Ishikawa (cell line): Measurements from ENCODE around the gene HOXA7.

Source experiments
- CEBPB ChIP-seq: IDR thresholded peaks from 2 replicates; pipeline ENCODE4 v1.6.1; 2012
- CREB1 ChIP-seq: IDR thresholded peaks from 2 replicates; pipeline ENCODE4 v1.6.1; 2012; ENCODE audit warnings: low read depth
- EGR1 ChIP-seq: IDR thresholded peaks from 2 replicates; pipeline ENCODE4 v1.6.1; 2012
- EP300 ChIP-seq: IDR thresholded peaks from 2 replicates; pipeline ENCODE4 v1.6.1; 2012; ENCODE audit warnings: borderline replicate concordance
- FOXM1 ChIP-seq: IDR thresholded peaks from 2 replicates; pipeline ENCODE4 v1.6.1; 2012; ENCODE audit warnings: low read depth, borderline replicate concordance
- NFIC ChIP-seq: IDR thresholded peaks from 2 replicates; pipeline ENCODE4 v1.6.1; 2012
- RAD21 ChIP-seq: IDR thresholded peaks from 2 replicates; pipeline ENCODE4 v1.6.1; 2012; ENCODE audit warnings: low read depth
- TAF1 ChIP-seq: IDR thresholded peaks from 2 replicates; pipeline ENCODE4 v1.6.1; 2012; ENCODE audit warnings: low read depth, mild to moderate bottlenecking
- TCF12 ChIP-seq: IDR thresholded peaks from 2 replicates; pipeline ENCODE4 v1.6.1; 2012; ENCODE audit warnings: low read depth
- TEAD4 ChIP-seq: IDR thresholded peaks from 2 replicates; pipeline ENCODE4 v1.6.1; 2012
- YY1 ChIP-seq: IDR thresholded peaks from 2 replicates; pipeline ENCODE4 v1.6.1; 2012; ENCODE audit warnings: low read depth
- ZBTB7A ChIP-seq: IDR thresholded peaks from 2 replicates; pipeline ENCODE4 v1.6.1; 2012; ENCODE audit warnings: low read depth
- TF ChIP-seq, protein P1 (sequence below): IDR thresholded peaks from 2 replicates; pipeline ENCODE4 v1.6.1; 2012
- TF ChIP-seq, protein P2 (sequence below): IDR thresholded peaks from 2 replicates; pipeline ENCODE4 v1.6.1; 2012
- TF ChIP-seq, protein P3 (sequence below): IDR thresholded peaks from 2 replicates; pipeline ENCODE4 v1.6.1; 2012; ENCODE audit warnings: low read depth, mild to moderate bottlenecking

The HOXA7 gene

DNA sequence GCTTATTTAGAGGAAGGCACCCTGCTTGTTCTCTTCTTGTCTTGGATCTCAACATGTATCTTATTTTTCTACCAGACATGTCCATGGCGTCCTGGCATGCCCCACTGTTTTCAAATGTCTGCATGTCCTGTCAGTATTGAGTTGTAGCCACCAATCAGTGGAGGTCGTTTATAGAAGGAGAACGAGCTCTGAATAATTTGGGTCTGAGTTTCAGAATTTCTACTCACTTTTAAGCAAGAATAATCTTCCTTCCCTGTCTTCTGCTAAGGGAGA is 46.3 kb upstream of the HOXA7 start:
- TF ChIP-seq RAD21 (no peak), TAF1 (no peak), FOXM1 (no peak), EGR1 (no peak), TEAD4 (no peak), EP300 (no peak), CEBPB (no peak), TCF12 (no peak), NFIC (no peak)
- TF ChIP-seq, protein P1, sequence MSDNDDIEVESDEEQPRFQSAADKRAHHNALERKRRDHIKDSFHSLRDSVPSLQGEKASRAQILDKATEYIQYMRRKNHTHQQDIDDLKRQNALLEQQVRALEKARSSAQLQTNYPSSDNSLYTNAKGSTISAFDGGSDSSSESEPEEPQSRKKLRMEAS = no peak
- TF ChIP-seq, protein P2, sequence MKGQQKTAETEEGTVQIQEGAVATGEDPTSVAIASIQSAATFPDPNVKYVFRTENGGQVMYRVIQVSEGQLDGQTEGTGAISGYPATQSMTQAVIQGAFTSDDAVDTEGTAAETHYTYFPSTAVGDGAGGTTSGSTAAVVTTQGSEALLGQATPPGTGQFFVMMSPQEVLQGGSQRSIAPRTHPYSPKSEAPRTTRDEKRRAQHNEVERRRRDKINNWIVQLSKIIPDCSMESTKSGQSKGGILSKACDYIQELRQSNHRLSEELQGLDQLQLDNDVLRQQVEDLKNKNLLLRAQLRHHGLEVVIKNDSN = no peak
- TF ChIP-seq, protein P3, sequence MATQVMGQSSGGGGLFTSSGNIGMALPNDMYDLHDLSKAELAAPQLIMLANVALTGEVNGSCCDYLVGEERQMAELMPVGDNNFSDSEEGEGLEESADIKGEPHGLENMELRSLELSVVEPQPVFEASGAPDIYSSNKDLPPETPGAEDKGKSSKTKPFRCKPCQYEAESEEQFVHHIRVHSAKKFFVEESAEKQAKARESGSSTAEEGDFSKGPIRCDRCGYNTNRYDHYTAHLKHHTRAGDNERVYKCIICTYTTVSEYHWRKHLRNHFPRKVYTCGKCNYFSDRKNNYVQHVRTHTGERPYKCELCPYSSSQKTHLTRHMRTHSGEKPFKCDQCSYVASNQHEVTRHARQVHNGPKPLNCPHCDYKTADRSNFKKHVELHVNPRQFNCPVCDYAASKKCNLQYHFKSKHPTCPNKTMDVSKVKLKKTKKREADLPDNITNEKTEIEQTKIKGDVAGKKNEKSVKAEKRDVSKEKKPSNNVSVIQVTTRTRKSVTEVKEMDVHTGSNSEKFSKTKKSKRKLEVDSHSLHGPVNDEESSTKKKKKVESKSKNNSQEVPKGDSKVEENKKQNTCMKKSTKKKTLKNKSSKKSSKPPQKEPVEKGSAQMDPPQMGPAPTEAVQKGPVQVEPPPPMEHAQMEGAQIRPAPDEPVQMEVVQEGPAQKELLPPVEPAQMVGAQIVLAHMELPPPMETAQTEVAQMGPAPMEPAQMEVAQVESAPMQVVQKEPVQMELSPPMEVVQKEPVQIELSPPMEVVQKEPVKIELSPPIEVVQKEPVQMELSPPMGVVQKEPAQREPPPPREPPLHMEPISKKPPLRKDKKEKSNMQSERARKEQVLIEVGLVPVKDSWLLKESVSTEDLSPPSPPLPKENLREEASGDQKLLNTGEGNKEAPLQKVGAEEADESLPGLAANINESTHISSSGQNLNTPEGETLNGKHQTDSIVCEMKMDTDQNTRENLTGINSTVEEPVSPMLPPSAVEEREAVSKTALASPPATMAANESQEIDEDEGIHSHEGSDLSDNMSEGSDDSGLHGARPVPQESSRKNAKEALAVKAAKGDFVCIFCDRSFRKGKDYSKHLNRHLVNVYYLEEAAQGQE = no peak

DNA sequence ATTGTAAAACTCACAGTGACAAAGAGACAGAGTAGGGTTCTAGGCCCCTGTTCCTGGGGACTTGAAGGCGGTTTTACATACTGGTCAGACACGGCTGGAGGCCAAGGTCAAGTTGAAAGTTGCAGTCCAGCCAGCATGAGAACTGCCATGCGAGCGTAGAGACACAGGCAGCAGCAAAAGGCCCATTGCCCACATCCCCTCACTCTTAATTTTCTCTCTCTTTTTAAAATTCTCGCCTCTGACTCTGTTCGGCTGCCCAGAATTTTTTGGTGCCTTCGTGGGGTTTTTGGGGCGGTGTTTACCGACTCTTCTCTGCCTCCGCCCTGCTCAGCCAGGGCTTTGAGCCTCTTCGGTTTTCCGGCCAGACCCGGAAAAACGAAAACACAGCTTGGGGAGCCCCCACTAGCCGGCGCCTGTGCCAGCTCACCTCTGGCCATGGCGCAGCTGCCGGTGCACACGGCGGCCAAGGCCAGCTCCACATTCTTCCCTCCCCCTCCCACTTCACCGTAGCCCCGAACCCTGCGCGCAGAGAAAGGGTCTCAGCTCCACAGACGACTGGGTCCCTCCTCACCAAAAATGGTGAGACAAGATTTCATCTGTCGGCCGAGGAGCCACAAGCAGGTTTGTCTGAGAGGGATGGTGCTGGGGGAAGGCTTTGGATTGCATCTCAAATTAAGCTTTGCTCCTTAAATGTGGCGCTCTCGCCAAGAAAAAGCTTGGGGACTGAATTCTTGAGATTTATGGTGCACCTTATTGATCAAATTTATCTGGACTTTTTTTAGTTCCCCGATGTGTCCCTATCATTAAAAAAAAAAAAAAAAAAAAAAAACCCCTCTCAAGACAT is 45.8 kb upstream of the HOXA7 start:
- TF ChIP-seq TAF1 = no peak
- no peak for TF ChIP-seq FOXM1
- TF ChIP-seq ZBTB7A = no peak
- no peak for TF ChIP-seq TCF12
- no peak for TF ChIP-seq CEBPB
- TF ChIP-seq, protein P1 = no peak
- TF ChIP-seq NFIC = no peak
- no peak for TF ChIP-seq TEAD4
- no peak for TF ChIP-seq EGR1
- TF ChIP-seq CREB1 = no peak

DNA sequence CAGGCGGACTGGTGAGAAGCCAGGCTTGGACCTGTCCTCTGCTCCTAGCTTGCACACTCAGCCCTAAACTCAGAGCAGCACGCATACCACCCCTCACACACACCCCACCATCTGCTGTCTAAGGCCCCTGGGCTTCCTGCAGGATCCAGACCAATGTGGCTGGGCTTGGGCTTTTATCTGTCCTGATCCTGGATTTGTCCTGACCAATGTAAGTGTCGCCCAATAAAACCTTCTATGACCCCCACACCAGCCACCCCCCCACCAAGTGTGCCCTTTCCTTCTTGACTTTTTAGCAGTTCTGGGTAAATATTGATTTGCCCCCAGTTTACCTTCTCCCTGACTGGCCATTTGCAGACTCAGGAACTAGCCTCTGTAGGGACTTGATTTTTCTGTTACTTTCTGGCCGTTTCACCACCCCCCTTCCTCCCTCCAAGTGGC is 45.1 kb upstream of the HOXA7 start:
- TF ChIP-seq EP300 (no peak), EGR1 (no peak), FOXM1 (no peak), NFIC (no peak), ZBTB7A (no peak), TAF1 (no peak), YY1 (no peak), TCF12 (no peak), CREB1 (no peak), TEAD4 (no peak), RAD21 (no peak), CEBPB (no peak)
- TF ChIP-seq, protein P3 = no peak
- TF ChIP-seq, protein P1 = no peak
- TF ChIP-seq, protein P2 = no peak

DNA sequence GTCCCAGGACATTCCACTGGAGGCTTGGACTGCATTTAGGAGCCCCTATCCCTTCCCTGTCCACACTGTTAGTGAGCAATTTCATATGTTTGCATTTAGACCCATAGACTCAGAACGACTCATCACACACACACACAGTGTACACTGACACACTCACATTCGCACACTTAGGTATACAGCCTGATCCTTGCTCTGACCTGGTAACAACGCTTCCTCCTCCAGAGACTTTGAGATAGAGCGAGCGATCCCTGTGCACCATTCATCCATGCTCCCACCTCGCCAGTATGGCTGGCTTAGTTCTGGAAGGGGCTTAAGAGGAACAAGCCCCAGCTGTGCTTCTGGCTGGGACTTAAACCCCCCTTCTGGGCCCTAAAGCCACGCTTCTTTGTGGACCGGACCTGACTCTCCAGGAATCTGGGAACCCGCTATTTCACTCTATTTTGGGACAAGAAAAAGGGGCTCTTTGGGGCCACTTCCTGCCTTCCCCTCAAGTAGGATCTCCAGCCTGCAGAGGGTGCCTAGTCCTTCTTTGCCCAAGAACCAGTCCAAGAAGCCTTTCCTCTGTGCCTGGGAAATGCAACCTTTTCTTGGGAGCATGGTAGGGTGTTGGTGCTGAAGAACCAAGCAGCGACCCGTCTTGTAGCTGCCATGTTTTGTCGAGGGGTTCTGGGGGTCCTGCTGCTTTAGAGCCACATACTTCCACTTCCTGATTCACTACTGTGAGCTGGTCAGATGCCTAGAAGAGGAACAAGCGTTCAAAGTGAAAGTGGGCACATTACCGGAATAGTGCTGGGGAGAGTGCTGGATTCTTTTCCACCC is 44.5 kb upstream of the HOXA7 start:
- no peak for TF ChIP-seq ZBTB7A
- TF ChIP-seq CREB1 = no peak
- no peak for TF ChIP-seq TCF12
- TF ChIP-seq, protein P3 = no peak
- TF ChIP-seq TEAD4 = no peak
- no peak for TF ChIP-seq TAF1
- no peak for TF ChIP-seq CEBPB
- TF ChIP-seq, protein P2 = no peak
- TF ChIP-seq NFIC = no peak
